HG02588 (cell line): ENCODE results near the gene ANKRD10.
A peak's percentile ranks its signal among the peaks of the same experiment; 100 is the strongest.

Source experiments
- ATAC-seq: cut with Tn5 transposase; IDR thresholded peaks from one replicate; pipeline ENCODE4 v1.9.1; 2021; ENCODE audit warnings: mild to moderate bottlenecking, moderate library complexity; ENCODE audit not compliant: unreplicated experiment

ANKRD10 gene

GRCh38 chr13:110915874-110916206 lies 971 bp upstream of the ANKRD10 start:
- ATAC-seq: no peak

- peak; percentile 30 for ATAC-seq
Measured at GRCh38 chr13:110914331-110915056, 375 bp downstream of the ANKRD10 start.

- peak; percentile 18 for ATAC-seq
Measured at GRCh38 chr13:110914081-110914330, 863 bp downstream of the ANKRD10 start.

- ATAC-seq: no peak
Measured at GRCh38 chr13:110913322-110914080, 1.4 kb downstream of the ANKRD10 start.

GRCh38 chr13:110912651-110913051 lies 2.2 kb downstream of the ANKRD10 start:
- no peak for ATAC-seq

GRCh38 chr13:110911880-110912279 lies 3.0 kb downstream of the ANKRD10 start:
- ATAC-seq: no peak

GRCh38 chr13:110910013-110910890 lies 4.6 kb downstream of the ANKRD10 start:
- no peak for ATAC-seq

- ATAC-seq: no peak
Measured at GRCh38 chr13:110907951-110908898, 6.6 kb downstream of the ANKRD10 start.

GRCh38 chr13:110907301-110907700 lies 7.6 kb downstream of the ANKRD10 start:
- ATAC-seq: no peak

GRCh38 chr13:110904748-110905147 lies 10.1 kb downstream of the ANKRD10 start:
- ATAC-seq: no peak

- ATAC-seq: no peak
Measured at GRCh38 chr13:110902370-110902769, 12.5 kb downstream of the ANKRD10 start.

- no peak for ATAC-seq
Measured at GRCh38 chr13:110897521-110897920, 17.3 kb downstream of the ANKRD10 start.

GRCh38 chr13:110897014-110897413 lies 17.9 kb downstream of the ANKRD10 start:
- no peak for ATAC-seq

- ATAC-seq: no peak
Measured at GRCh38 chr13:110894086-110894485, 20.8 kb downstream of the ANKRD10 start.

- ATAC-seq: no peak
Measured at GRCh38 chr13:110893571-110893970, 21.3 kb downstream of the ANKRD10 start.

GRCh38 chr13:110890279-110891165 lies 24.3 kb downstream of the ANKRD10 start:
- no peak for ATAC-seq

- ATAC-seq: no peak
Measured at GRCh38 chr13:110888390-110888789, 26.5 kb downstream of the ANKRD10 start.

GRCh38 chr13:110887597-110888333 lies 27.1 kb downstream of the ANKRD10 start:
- no peak for ATAC-seq
